GM23338 (cell line): ENCODE measurements around the gene EXOC2. TPM values are rescaled to one million over a fixed set of nuclear protein-coding genes. Genes with fewer than 3 reads are reported as not detected.

Experiments used
- ATAC-seq: fragments of 200-7000 bp; cut with Tn5 transposase; 3 replicates; pipeline ENCODE4 v1.9.1; 2020
- DNase-seq: peaks from one replicate; pipeline ENCODE4 v3.0.0-alpha.2; 2015; ENCODE audit warnings: low spot score
- H2AFZ ChIP-seq: fragments of 200-600 bp; sonication (generic); 2 replicates; pipeline ENCODE4 v1.8.0; 2016; ENCODE audit warnings: antibody characterized with exemption, mild to moderate bottlenecking, moderate library complexity
- H3F3A ChIP-seq: fragments of 200-600 bp; sonication (generic); replicated peaks from 2 replicates; pipeline ENCODE4 v1.8.0; 2017; ENCODE audit warnings: antibody characterized with exemption, mixed run types, low read depth
- H3K27ac ChIP-seq: fragments of 200-600 bp; sonication (generic); 2 replicates; pipeline ENCODE4 v1.6.1; 2016; ENCODE audit warnings: low read depth
- H3K27me3 ChIP-seq: fragments of 200-600 bp; sonication (generic); 2 replicates; pipeline ENCODE4 v1.8.0; 2016; ENCODE audit warnings: mild to moderate bottlenecking, mixed run types, moderate library complexity; ENCODE audit not compliant: insufficient read depth
- H3K36me3 ChIP-seq: fragments of 200-600 bp; sonication (generic); 2 replicates; pipeline ENCODE4 v1.8.0; 2016; ENCODE audit warnings: mild to moderate bottlenecking; ENCODE audit not compliant: insufficient read depth
- H3K4me1 ChIP-seq: fragments of 200-600 bp; sonication (generic); 2 replicates; pipeline ENCODE4 v1.8.0; 2016; ENCODE audit warnings: mild to moderate bottlenecking, moderate library complexity; ENCODE audit not compliant: insufficient read depth
- H3K4me2 ChIP-seq: fragments of 200-600 bp; sonication (generic); 2 replicates; pipeline ENCODE4 v1.7.1; 2017; ENCODE audit warnings: mixed run types
- H3K4me3 ChIP-seq: fragments of 200-600 bp; sonication (generic); 2 replicates; pipeline ENCODE4 v1.6.1; 2016; ENCODE audit warnings: mixed run types
- H3K79me2 ChIP-seq: fragments of 200-600 bp; sonication (generic); replicated peaks from 2 replicates; pipeline ENCODE4 v1.8.0; 2017; ENCODE audit warnings: mild to moderate bottlenecking; ENCODE audit not compliant: insufficient read depth
- H3K9me2 ChIP-seq: fragments of 200-600 bp; sonication (generic); 2 replicates; pipeline ENCODE4 v1.8.0; 2017; ENCODE audit not compliant: insufficient read depth
- H4K20me1 ChIP-seq: fragments of 200-600 bp; sonication (generic); replicated peaks from 2 replicates; pipeline ENCODE4 v1.8.0; 2017; ENCODE audit warnings: mild to moderate bottlenecking; ENCODE audit not compliant: insufficient read depth
- H3K27ac Mint-ChIP-seq: 2 replicates; pipeline ENCODE4 v1.8.0; 2020; ENCODE audit warnings: inconsistent platforms, mild to moderate bottlenecking, moderate library complexity, mixed read lengths
- H3K27me3 Mint-ChIP-seq: 3 replicates; pipeline ENCODE4 v1.8.0; 2022; ENCODE audit warnings: low read depth, mild to moderate bottlenecking, moderate library complexity, mixed read lengths, inconsistent platforms; ENCODE audit not compliant: insufficient read depth, poor library complexity
- H3K36me3 Mint-ChIP-seq: 3 replicates; pipeline ENCODE4 v1.8.0; 2021; ENCODE audit warnings: low read depth, mild to moderate bottlenecking, inconsistent platforms, moderate library complexity, mixed read lengths
- H3K4me1 Mint-ChIP-seq: 3 replicates; pipeline ENCODE4 v1.8.0; 2020; ENCODE audit warnings: mild to moderate bottlenecking, inconsistent platforms, mixed read lengths
- H3K4me3 Mint-ChIP-seq: 3 replicates; pipeline ENCODE4 v1.8.0; 2021; ENCODE audit warnings: moderate library complexity, mild to moderate bottlenecking, inconsistent platforms, mixed read lengths
- H3K9me3 Mint-ChIP-seq: 3 replicates; pipeline ENCODE4 v1.8.0; 2020; ENCODE audit warnings: moderate library complexity, mild to moderate bottlenecking, inconsistent platforms, mixed read lengths
- CREB1 ChIP-seq: fragments of 250-450 bp; sonication (Bioruptor Pico); IDR thresholded peaks from 2 replicates; pipeline ENCODE4 v1.5.0; 2020; ENCODE audit warnings: low read depth, mild to moderate bottlenecking, moderate library complexity
- EZH2 ChIP-seq: fragments of 200-600 bp; sonication (generic); IDR thresholded peaks from one replicate; pipeline ENCODE4 v1.8.0; 2017; ENCODE audit warnings: antibody characterized with exemption, mild to moderate bottlenecking, low read depth; ENCODE audit not compliant: unreplicated experiment
- EZH2phosphoT487 ChIP-seq: fragments of 200-600 bp; sonication (generic); IDR thresholded peaks from one replicate; pipeline ENCODE4 v1.8.1; 2018; ENCODE audit warnings: antibody characterized with exemption; ENCODE audit not compliant: unreplicated experiment
- JUNB ChIP-seq: IDR thresholded peaks from one replicate; pipeline ENCODE4 v1.6.1; 2016; ENCODE audit warnings: antibody characterized with exemption; ENCODE audit not compliant: unreplicated experiment
- NANOG ChIP-seq: IDR thresholded peaks from 2 replicates; pipeline ENCODE4 v1.6.1; 2016; ENCODE audit warnings: antibody characterized with exemption, borderline replicate concordance
- POLR2AphosphoS5 ChIP-seq: IDR thresholded peaks from 2 replicates; pipeline ENCODE4 v1.6.1; 2016; ENCODE audit warnings: antibody characterized with exemption, low read depth
- STAT1 ChIP-seq: IDR thresholded peaks from one replicate; pipeline ENCODE4 v1.6.1; 2016; ENCODE audit warnings: antibody characterized with exemption; ENCODE audit not compliant: unreplicated experiment
- ZNF114 ChIP-seq: fragments of 250-450 bp; sonication (Bioruptor Pico); IDR thresholded peaks from 2 replicates; pipeline ENCODE4 v1.5.0; 2020; ENCODE audit warnings: mild to moderate bottlenecking, moderate library complexity
- ZNF331 ChIP-seq: fragments of 250-450 bp; sonication (Bioruptor Pico); IDR thresholded peaks from 2 replicates; pipeline ENCODE4 v1.5.0; 2020; ENCODE audit warnings: low read depth, mild to moderate bottlenecking, moderate library complexity
- polyA plus RNA-seq: library from polyadenylated mRNA; unstranded; fragments of >200 nt; fragmentation: Nextera tagmentation; extraction: Ambion mirVana; gene quantifications from 2 replicates; pipeline ENCODE4 v1.2.1, GENCODE V29; 2016
- total RNA-seq: library from RNA; depleted of rRNA; stranded (reverse); fragments of >200 nt; shearing (Covaris generic); gene quantifications from 2 replicates; pipeline ENCODE4 v1.2.3, GENCODE V29; 2014
- TF ChIP-seq, protein P1 (sequence below): IDR thresholded peaks from one replicate; pipeline ENCODE4 v1.6.1; 2018; ENCODE audit warnings: antibody characterized with exemption; ENCODE audit not compliant: unreplicated experiment
- TF ChIP-seq, protein P2 (sequence below): fragments of 250-450 bp; sonication (Bioruptor Pico); IDR thresholded peaks from 2 replicates; pipeline ENCODE4 v1.5.0; 2020; ENCODE audit warnings: mild to moderate bottlenecking, moderate library complexity
- TF ChIP-seq, protein P3 (sequence below): IDR thresholded peaks from 2 replicates; pipeline ENCODE4 v1.6.1; 2016; ENCODE audit warnings: antibody characterized with exemption
- TF ChIP-seq, protein P4 (sequence below), 2 experiments: fragments of 200-600 bp in 1 of 2; sonication (generic) in 1 of 2; conservative IDR thresholded peaks; 2 replicates each; pipeline versions ENCODE4 v1.5.1 to v1.6.1; 2016 to 2017; ENCODE audit warnings: antibody characterized with exemption in 2 of 2, low read depth in 2 of 2, mild to moderate bottlenecking in 2 of 2, moderate library complexity in 1 of 2

EXOC2 gene
- total and polyA plus RNA-seq, 2 experiments from 2014 or later, result 28.7 to 93.6 TPM

DNA sequence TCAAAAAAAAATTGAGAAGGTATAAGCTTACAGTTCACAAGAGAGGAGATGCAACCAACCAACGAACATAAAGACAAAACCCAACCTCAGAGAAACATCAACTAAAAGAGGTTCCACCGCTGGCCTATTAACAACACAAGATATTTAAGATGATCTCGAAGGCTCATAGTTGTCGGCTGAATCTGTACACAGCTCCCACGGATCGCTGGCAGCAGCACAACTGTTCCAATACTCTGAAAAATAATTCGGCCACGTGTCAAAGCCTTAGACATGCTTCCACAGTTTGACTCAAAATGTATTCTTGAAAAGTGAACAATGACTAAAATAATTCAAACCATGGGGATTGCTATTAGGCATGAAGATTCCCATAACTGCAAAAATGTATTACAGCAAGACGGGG lies 13.7 kb downstream of the EXOC2 start:
- Histone ChIP-seq H3K79me2 (peaks cover 77% of the 10 kb centered on the region), H3K27ac (peak overlapping the region; percentile 96), H3F3A (peaks cover 4% of the 10 kb centered on the region; the same call in 1 of the 2 replicates), H4K20me1 (no peaks in the 10 kb centered on the region), H3K27me3 (no peaks in the 10 kb centered on the region), H2AFZ (no peak overlapping the region), H3K4me2 (peak overlapping the region; percentile 75), H3K36me3 (no peaks in the 10 kb centered on the region), H3K9me2 (no peaks in the 10 kb centered on the region), H3K4me3 (peak overlapping the region; percentile 23; the same call in 1 of the 2 replicates), H3K4me1 (peaks cover 70% of the 10 kb centered on the region)
- Mint-ChIP-seq H3K27ac (peak overlapping the region; percentile 66), H3K4me1 (peaks cover 68% of the 10 kb centered on the region), H3K27me3 (peaks cover 8% of the 10 kb centered on the region), H3K36me3 (peaks cover 19% of the 10 kb centered on the region), H3K4me3 (no peak overlapping the region), H3K9me3 (peaks cover 8% of the 10 kb centered on the region; the same call in 2 of the 3 replicates)
- no peak for TF ChIP-seq STAT1
- TF ChIP-seq, protein P1, sequence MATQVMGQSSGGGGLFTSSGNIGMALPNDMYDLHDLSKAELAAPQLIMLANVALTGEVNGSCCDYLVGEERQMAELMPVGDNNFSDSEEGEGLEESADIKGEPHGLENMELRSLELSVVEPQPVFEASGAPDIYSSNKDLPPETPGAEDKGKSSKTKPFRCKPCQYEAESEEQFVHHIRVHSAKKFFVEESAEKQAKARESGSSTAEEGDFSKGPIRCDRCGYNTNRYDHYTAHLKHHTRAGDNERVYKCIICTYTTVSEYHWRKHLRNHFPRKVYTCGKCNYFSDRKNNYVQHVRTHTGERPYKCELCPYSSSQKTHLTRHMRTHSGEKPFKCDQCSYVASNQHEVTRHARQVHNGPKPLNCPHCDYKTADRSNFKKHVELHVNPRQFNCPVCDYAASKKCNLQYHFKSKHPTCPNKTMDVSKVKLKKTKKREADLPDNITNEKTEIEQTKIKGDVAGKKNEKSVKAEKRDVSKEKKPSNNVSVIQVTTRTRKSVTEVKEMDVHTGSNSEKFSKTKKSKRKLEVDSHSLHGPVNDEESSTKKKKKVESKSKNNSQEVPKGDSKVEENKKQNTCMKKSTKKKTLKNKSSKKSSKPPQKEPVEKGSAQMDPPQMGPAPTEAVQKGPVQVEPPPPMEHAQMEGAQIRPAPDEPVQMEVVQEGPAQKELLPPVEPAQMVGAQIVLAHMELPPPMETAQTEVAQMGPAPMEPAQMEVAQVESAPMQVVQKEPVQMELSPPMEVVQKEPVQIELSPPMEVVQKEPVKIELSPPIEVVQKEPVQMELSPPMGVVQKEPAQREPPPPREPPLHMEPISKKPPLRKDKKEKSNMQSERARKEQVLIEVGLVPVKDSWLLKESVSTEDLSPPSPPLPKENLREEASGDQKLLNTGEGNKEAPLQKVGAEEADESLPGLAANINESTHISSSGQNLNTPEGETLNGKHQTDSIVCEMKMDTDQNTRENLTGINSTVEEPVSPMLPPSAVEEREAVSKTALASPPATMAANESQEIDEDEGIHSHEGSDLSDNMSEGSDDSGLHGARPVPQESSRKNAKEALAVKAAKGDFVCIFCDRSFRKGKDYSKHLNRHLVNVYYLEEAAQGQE, result no peak
- TF ChIP-seq, protein P2, sequence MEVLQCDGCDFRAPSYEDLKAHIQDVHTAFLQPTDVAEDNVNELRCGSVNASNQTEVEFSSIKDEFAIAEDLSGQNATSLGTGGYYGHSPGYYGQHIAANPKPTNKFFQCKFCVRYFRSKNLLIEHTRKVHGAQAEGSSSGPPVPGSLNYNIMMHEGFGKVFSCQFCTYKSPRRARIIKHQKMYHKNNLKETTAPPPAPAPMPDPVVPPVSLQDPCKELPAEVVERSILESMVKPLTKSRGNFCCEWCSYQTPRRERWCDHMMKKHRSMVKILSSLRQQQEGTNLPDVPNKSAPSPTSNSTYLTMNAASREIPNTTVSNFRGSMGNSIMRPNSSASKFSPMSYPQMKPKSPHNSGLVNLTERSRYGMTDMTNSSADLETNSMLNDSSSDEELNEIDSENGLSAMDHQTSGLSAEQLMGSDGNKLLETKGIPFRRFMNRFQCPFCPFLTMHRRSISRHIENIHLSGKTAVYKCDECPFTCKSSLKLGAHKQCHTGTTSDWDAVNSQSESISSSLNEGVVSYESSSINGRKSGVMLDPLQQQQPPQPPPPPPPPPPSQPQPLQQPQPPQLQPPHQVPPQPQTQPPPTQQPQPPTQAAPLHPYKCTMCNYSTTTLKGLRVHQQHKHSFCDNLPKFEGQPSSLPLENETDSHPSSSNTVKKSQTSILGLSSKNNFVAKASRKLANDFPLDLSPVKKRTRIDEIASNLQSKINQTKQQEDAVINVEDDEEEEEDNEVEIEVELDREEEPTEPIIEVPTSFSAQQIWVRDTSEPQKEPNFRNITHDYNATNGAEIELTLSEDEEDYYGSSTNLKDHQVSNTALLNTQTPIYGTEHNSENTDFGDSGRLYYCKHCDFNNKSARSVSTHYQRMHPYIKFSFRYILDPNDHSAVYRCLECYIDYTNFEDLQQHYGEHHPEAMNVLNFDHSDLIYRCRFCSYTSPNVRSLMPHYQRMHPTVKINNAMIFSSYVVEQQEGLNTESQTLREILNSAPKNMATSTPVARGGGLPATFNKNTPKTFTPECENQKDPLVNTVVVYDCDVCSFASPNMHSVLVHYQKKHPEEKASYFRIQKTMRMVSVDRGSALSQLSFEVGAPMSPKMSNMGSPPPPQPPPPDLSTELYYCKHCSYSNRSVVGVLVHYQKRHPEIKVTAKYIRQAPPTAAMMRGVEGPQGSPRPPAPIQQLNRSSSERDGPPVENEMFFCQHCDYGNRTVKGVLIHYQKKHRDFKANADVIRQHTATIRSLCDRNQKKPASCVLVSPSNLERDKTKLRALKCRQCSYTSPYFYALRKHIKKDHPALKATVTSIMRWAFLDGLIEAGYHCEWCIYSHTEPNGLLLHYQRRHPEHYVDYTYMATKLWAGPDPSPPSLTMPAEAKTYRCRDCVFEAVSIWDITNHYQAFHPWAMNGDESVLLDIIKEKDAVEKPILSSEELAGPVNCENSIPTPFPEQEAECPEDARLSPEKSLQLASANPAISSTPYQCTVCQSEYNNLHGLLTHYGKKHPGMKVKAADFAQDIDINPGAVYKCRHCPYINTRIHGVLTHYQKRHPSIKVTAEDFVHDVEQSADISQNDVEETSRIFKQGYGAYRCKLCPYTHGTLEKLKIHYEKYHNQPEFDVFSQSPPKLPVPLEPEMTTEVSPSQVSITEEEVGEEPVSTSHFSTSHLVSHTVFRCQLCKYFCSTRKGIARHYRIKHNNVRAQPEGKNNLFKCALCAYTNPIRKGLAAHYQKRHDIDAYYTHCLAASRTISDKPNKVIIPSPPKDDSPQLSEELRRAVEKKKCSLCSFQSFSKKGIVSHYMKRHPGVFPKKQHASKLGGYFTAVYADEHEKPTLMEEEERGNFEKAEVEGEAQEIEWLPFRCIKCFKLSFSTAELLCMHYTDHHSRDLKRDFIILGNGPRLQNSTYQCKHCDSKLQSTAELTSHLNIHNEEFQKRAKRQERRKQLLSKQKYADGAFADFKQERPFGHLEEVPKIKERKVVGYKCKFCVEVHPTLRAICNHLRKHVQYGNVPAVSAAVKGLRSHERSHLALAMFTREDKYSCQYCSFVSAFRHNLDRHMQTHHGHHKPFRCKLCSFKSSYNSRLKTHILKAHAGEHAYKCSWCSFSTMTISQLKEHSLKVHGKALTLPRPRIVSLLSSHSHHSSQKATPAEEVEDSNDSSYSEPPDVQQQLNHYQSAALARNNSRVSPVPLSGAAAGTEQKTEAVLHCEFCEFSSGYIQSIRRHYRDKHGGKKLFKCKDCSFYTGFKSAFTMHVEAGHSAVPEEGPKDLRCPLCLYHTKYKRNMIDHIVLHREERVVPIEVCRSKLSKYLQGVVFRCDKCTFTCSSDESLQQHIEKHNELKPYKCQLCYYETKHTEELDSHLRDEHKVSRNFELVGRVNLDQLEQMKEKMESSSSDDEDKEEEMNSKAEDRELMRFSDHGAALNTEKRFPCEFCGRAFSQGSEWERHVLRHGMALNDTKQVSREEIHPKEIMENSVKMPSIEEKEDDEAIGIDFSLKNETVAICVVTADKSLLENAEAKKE, result no peak
- no peak for TF ChIP-seq EZH2
- TF ChIP-seq CREB1, result no peak
- no peak for TF ChIP-seq ZNF114
- TF ChIP-seq, protein P3, sequence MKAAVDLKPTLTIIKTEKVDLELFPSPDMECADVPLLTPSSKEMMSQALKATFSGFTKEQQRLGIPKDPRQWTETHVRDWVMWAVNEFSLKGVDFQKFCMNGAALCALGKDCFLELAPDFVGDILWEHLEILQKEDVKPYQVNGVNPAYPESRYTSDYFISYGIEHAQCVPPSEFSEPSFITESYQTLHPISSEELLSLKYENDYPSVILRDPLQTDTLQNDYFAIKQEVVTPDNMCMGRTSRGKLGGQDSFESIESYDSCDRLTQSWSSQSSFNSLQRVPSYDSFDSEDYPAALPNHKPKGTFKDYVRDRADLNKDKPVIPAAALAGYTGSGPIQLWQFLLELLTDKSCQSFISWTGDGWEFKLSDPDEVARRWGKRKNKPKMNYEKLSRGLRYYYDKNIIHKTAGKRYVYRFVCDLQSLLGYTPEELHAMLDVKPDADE, result no peak
- no peak for TF ChIP-seq JUNB
- TF ChIP-seq NANOG, result no peak
- TF ChIP-seq, protein P4, sequence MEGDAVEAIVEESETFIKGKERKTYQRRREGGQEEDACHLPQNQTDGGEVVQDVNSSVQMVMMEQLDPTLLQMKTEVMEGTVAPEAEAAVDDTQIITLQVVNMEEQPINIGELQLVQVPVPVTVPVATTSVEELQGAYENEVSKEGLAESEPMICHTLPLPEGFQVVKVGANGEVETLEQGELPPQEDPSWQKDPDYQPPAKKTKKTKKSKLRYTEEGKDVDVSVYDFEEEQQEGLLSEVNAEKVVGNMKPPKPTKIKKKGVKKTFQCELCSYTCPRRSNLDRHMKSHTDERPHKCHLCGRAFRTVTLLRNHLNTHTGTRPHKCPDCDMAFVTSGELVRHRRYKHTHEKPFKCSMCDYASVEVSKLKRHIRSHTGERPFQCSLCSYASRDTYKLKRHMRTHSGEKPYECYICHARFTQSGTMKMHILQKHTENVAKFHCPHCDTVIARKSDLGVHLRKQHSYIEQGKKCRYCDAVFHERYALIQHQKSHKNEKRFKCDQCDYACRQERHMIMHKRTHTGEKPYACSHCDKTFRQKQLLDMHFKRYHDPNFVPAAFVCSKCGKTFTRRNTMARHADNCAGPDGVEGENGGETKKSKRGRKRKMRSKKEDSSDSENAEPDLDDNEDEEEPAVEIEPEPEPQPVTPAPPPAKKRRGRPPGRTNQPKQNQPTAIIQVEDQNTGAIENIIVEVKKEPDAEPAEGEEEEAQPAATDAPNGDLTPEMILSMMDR (conservative IDR thresholded peaks at IDR 0.05; ENCODE audit: low read depth in 2 of 2), result no peak
- TF ChIP-seq ZNF331 (CRISPR knock-in tag), result no peak
- no peak for TF ChIP-seq POLR2AphosphoS5
- TF ChIP-seq EZH2phosphoT487, result no peak
- ATAC-seq, result no peak
- DNase-seq, result no peak
